ENCODE results near the gene SSBP2. TPM values are rescaled to one million over a fixed set of nuclear protein-coding genes. Genes with fewer than 3 reads are reported as not detected.

The SSBP2 gene
- total and polyA plus RNA-seq, 2 donors (not counting 3 experiments of a cell fraction or from before 2014, with no cell fraction given) = 9.6 to 11.5 TPM

GRCh38 chr5:81787474-81788242, 36.8 kb upstream of the SSBP2 start:
- Histone ChIP-seq H3K79me2 (ENCODE audit: control insufficient read depth, insufficient read depth, low read length) (no peaks in the 10 kb centered on the region), H2AFZ (ENCODE audit: low read depth, low read length) (no peak overlapping the region), H3K9ac (replicated peaks; ENCODE audit: extremely low read depth, insufficient read depth, low read length) (no peak overlapping the region), H3K4me1 (ENCODE audit: control insufficient read depth, extremely low read depth, insufficient read depth, low read length) (no peaks in the 10 kb centered on the region), H3K4me2 (ENCODE audit: insufficient read depth, low read length) (no peak overlapping the region), H3K27ac (ENCODE audit: insufficient read depth, low read depth, low read length) (no peak overlapping the region), H3K36me3 (ENCODE audit: control insufficient read depth in 2 of 2, extremely low read depth in 1 of 2, insufficient read depth in 2 of 2, low read length in 2 of 2) (no peaks in the 10 kb centered on the region), H3K9me3 (replicated peaks; ENCODE audit: control insufficient read depth, insufficient read depth, low read length) (no peaks in the 10 kb centered on the region), H3K27me3 (ENCODE audit: control insufficient read depth in 2 of 2, insufficient read depth in 2 of 2, low read length in 2 of 2) (no peaks in the 10 kb centered on the region), H4K20me1 (replicated peaks; ENCODE audit: control insufficient read depth, extremely low read depth, insufficient read depth, low read length) (no peaks in the 10 kb centered on the region), H3K9me1 (replicated peaks; ENCODE audit: control insufficient read depth, extremely low read depth, insufficient read depth, low read length) (no peaks in the 10 kb centered on the region), H3K4me3 (replicated peaks in 1 of 3; ENCODE audit: insufficient read depth in 1 of 3, low read depth in 1 of 3, low read length in 3 of 3) (no peak overlapping the region)
- POLR2A ChIA-PET = interaction anchor here (1.7 kb wide), 1 partner anchor 64 kb away, joined by 3 read pairs; no protein-coding TSS in a partner anchor
- dilution Hi-C loops (cut with MboI; ENCODE audit: extremely low pct_ligation_motif_present, low sequenced_read_pairs) (no loop called here), intact Hi-C loops (cut with micrococcal nuclease) (loop anchor here (1.0 kb wide), 3 partner anchors 36 to 362 kb away; partner anchors contain the start of gene SSBP2)
- peak; percentile 77 for DNase-seq (ENCODE audit: low read depth, low spot score)
- no TSS peak for BruUV-seq (replicated peaks)
- CTCF ChIA-PET = interaction anchor here (1.0 to 3.8 kb wide), 9 partner anchors 8 to 378 kb away, joined by 3 to 27 read pairs (median 4); partner anchors contain the start of gene SSBP2
- no peak for FAIRE-seq
- TF ChIP-seq MYC (IDR thresholded peaks at IDR 0.05; ENCODE audit: low read depth, low read length) = no peak
- TF ChIP-seq FOS (IDR thresholded peaks at IDR 0.05; ENCODE audit: borderline replicate concordance, insufficient read depth, low read length) = no peak
- no peak for TF ChIP-seq JUN (IDR thresholded peaks at IDR 0.05; ENCODE audit: borderline replicate concordance, insufficient read depth, insufficient read length, low read depth)
- TF ChIP-seq GATA2 (IDR thresholded peaks at IDR 0.05; ENCODE audit: insufficient read depth, insufficient read length, low read depth, low read length) = no peak
- TF ChIP-seq, protein P1, sequence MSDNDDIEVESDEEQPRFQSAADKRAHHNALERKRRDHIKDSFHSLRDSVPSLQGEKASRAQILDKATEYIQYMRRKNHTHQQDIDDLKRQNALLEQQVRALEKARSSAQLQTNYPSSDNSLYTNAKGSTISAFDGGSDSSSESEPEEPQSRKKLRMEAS (IDR thresholded peaks at IDR 0.05; ENCODE audit: insufficient read depth, insufficient read length) = no peak
- TF ChIP-seq EZH2 (IDR thresholded peaks at IDR 0.05; ENCODE audit: borderline replicate concordance, low read depth, low read length, severe bottlenecking) = no peak
- TF ChIP-seq CTCF (IDR thresholded peaks at IDR 0.05; ENCODE audit: extremely low read depth in 1 of 2, insufficient read depth in 1 of 2, low read depth in 1 of 2, low read length in 2 of 2) = no peak
- TF ChIP-seq POLR2AphosphoS5 (IDR thresholded peaks at IDR 0.05; ENCODE audit: insufficient read depth, low read depth, low read length) = no peak
- no peak for TF ChIP-seq POLR2A (IDR thresholded peaks at IDR 0.05; ENCODE audit: low read depth, low read length)
